Activated T-cell treated with anti-CD3 and anti-CD28 coated beads, Interleukin-2, amount 50 U/mL, for 72 hours (primary cell): ENCODE measurements around the gene NOL4L. TPM values are rescaled to one million over a fixed set of nuclear protein-coding genes. Genes with fewer than 3 reads are reported as not detected.

Experiments
- ATAC-seq, 2 donors: fragments of 150-1000 bp; cut with Tn5 transposase; replicated peaks in 1 of 2; 2 replicates each; pipeline ENCODE4 v1.10.0; 2021; ENCODE audit warnings: moderate library complexity in 2 of 2, mild to moderate bottlenecking in 1 of 2
- DNase-seq, 2 donors: peaks; one replicate each; pipeline ENCODE4 v3.0.0; 2021 to 2022; ENCODE audit warnings: mixed read lengths in 1 of 2
- H3K27ac Mint-ChIP-seq: one replicate; pipeline ENCODE4 v1.8.0; 2022; ENCODE audit warnings: mild to moderate bottlenecking, moderate library complexity, mixed read lengths
- H3K27me3 Mint-ChIP-seq: one replicate; pipeline ENCODE4 v1.8.0; 2022; ENCODE audit warnings: low read depth, mixed read lengths
- H3K36me3 Mint-ChIP-seq, 2 donors: one replicate each; pipeline ENCODE4 v1.8.0; 2022; ENCODE audit warnings: mixed read lengths in 2 of 2, mild to moderate bottlenecking in 1 of 2; ENCODE audit not compliant: insufficient read depth in 2 of 2
- H3K4me1 Mint-ChIP-seq: one replicate; pipeline ENCODE4 v1.8.0; 2022; ENCODE audit warnings: low read depth, mixed read lengths
- H3K4me3 Mint-ChIP-seq, 2 donors: one replicate each; pipeline ENCODE4 v1.8.0; 2022; ENCODE audit warnings: mild to moderate bottlenecking in 2 of 2, mixed read lengths in 2 of 2, moderate library complexity in 2 of 2
- H3K9me3 Mint-ChIP-seq, 2 donors: one replicate each; pipeline ENCODE4 v1.8.0; 2022; ENCODE audit warnings: mixed read lengths in 2 of 2
- total RNA-seq, 2 donors: library from RNA; stranded (reverse); gene quantifications; one replicate each; pipeline ENCODE4 v1.2.3, GENCODE V29; 2022

The NOL4L gene
- total RNA-seq, 2 donors from 2014 or later = 28.2 to 30.0 TPM

DNA sequence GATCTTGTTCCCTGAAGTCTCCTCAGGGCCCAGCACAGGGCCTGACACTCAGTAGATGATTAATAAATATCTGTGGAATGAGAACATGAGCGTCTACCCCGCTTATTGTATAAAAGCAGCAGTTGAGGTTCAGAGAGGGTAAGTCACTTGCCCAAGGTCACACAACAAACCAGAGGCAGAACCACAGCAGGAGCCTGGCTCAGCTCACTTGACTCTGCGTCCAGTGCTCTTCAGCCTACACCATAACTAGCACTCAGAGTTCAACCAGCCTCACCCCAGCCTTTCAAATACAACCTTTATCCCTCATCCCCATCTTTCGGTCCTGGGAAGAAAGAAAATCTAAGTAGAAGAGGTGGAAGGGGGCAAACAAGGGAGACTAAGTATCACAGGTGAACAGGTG lies 24.9 kb upstream of the NOL4L start:
- Mint-ChIP-seq H3K27ac (no peak overlapping the region), H3K27me3 (no peaks in the 10 kb centered on the region), H3K9me3 (peaks cover 4 to 5% of the 10 kb centered on the region in 2 donors), H3K36me3 (no peaks in the 10 kb centered on the region), H3K4me3 (no peak overlapping the region), H3K4me1 (no peaks in the 10 kb centered on the region)
- ATAC-seq = no peak
- no peak for DNase-seq

GRCh38 chr20:32609111-32609773 lies 24.1 kb upstream of the NOL4L start:
- Mint-ChIP-seq H3K27ac (no peak overlapping the region), H3K27me3 (no peaks in the 10 kb centered on the region), H3K4me1 (no peaks in the 10 kb centered on the region), H3K4me3 (no peak overlapping the region), H3K36me3 (no peaks in the 10 kb centered on the region), H3K9me3 (peaks cover 4 to 5% of the 10 kb centered on the region in 2 donors)
- no peak for ATAC-seq
- DNase-seq = no peak

GRCh38 chr20:32608664-32609015 lies 23.5 kb upstream of the NOL4L start:
- no peaks in the 10 kb centered on the region for H3K27me3 Mint-ChIP-seq
- DNase-seq = no peak

DNA sequence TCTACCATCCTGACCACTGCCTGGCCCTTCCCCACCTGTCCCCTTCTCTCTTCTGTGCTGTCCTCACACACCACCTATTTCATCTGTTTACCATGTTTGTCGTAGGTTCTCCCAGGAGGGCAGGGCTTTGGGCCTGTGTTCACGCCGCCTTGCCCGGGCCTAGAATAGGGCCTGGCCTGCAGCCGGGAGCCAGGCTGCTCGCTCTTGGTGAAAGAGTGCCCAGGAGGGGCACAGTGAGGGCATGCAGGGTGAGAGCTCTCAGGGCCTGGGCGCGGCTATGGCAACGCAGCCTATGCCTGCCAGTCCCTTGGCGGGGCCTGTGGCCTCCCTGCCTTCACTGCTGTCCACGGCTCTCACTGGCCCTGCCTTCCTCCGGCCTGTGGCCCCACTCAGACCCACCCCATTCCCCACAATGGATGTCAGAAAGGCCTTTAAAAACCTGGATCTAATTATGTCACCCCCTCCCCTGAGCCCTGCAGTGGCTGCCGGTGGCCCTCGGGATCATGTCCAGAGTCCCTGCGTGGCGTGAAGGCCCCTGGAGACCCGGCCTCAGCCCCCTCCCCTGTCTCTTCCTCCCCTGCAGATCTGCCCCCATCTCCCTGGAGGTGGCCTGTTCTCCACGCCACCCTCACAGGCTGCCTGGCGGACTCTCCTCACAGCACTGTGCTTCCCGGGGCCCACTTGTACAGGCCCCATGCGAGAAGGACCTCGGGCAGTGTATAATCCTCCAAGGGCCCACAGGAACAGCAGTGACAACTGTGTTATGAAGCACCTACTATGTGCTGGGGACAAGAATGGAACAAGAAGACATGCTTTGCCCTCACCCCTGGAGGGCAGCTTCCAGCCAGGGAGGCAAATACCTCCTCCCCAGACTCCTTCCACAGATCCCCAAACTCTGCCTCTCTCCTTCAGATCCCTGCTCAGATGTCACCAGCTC lies 22.9 kb upstream of the NOL4L start:
- ATAC-seq (no peak), DNase-seq (no peak)
- H3K27ac Mint-ChIP-seq = no peak overlapping the region
- no peak overlapping the region for H3K4me3 Mint-ChIP-seq
- no peaks in the 10 kb centered on the region for H3K27me3 Mint-ChIP-seq
- H3K4me1 Mint-ChIP-seq = no peaks in the 10 kb centered on the region
- no peaks in the 10 kb centered on the region for H3K36me3 Mint-ChIP-seq
- peaks cover 0 to under 1% of the 10 kb centered on the region in 2 donors for H3K9me3 Mint-ChIP-seq

More at GRCh38 chr20:32608664-32609015, 23.5 kb upstream of the NOL4L start:
- Mint-ChIP-seq H3K9me3 (peaks cover 1 to 5% of the 10 kb centered on the region in 2 donors), H3K4me1 (no peaks in the 10 kb centered on the region), H3K27ac (no peak overlapping the region), H3K4me3 (no peak overlapping the region), H3K36me3 (no peaks in the 10 kb centered on the region)
- no peak for ATAC-seq

- Mint-ChIP-seq H3K27ac (no peak overlapping the region), H3K27me3 (no peaks in the 10 kb centered on the region), H3K4me3 (no peak overlapping the region), H3K4me1 (no peaks in the 10 kb centered on the region), H3K9me3 (no peaks in the 10 kb centered on the region), H3K36me3 (no peaks in the 10 kb centered on the region)
- no peak for DNase-seq
- no peak for ATAC-seq
These were observed 22.2 kb upstream of the NOL4L start for GRCh38 chr20:32607324-32607723.

DNA sequence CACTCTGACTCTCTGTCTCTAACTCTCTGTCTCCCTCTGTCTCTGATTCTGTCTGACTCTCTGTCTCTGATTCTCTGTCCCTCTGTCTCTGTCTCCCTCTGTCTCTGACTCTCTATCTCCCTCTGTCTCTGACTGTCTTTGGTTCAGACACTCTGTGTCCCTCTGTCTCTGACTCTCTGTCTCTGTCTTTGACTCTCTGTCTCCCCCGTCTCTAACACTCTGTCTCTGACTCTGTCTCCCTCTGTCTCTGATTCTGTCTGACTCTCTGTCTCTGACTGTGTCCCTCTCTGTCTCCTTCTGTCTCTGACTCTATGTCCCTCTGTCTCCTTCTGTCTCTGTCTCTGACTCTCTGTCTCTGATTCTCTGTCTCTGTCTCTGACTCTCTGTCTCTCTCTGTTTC lies 21.7 kb upstream of the NOL4L start:
- Mint-ChIP-seq H3K27me3 (no peaks in the 10 kb centered on the region), H3K27ac (no peak overlapping the region), H3K36me3 (no peaks in the 10 kb centered on the region), H3K4me3 (no peak overlapping the region), H3K9me3 (no peaks in the 10 kb centered on the region), H3K4me1 (no peaks in the 10 kb centered on the region)
- no peak for ATAC-seq
- DNase-seq = no peak

DNA sequence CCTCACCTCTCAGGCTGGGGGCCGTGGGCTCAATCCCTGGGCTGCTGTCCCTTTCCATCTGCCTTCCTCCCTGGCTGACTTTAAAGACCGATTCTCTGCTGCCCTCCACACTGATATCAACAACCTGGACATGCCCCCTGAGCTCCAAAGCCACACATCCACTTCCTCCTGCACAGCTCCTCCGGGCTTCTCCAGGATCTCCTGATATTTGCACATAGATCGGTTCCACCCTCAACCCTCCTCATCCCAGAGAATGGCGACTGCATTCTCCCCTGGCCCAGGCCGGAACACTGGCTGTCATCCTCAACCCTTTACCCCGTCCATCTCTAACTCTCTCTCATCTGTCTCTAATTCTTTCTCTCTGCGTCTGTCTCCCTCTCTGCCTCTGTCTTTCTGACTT lies 21.0 kb upstream of the NOL4L start:
- Mint-ChIP-seq H3K27me3 (no peaks in the 10 kb centered on the region), H3K27ac (no peak overlapping the region)

DNA sequence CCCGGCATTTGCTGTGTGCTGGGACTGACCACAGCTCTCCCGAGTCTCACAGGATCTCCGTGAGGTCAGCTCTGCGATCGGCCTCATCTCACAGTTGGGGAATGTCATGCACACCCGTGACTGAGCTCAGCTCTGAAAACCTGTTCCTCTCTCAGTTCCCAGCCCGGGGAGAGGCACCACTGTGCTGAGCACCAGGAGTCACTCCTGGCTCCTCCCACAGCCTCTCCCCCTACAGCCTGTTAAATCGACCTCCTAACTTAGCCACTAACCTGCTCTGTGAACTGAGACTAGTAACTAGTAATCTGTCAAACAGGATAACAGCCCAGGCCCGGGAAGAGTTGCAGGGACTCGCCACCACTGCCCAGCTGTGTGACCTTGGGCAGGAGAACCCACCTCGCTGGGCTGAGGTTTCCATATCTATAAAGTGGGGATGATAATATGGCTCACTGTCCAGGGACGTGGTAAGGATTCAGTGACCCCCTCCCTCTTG lies 20.1 kb upstream of the NOL4L start:
- DNase-seq (no peak), ATAC-seq (no peak)
- no peak overlapping the region for H3K4me3 Mint-ChIP-seq
- no peak overlapping the region for H3K27ac Mint-ChIP-seq
- H3K27me3 Mint-ChIP-seq = no peaks in the 10 kb centered on the region
- no peaks in the 10 kb centered on the region for H3K36me3 Mint-ChIP-seq
- H3K9me3 Mint-ChIP-seq = no peaks in the 10 kb centered on the region
- H3K4me1 Mint-ChIP-seq = no peaks in the 10 kb centered on the region

More for the DNA sequence above, 21.0 kb upstream of the NOL4L start:
- no peaks in the 10 kb centered on the region for H3K4me1 Mint-ChIP-seq
- H3K36me3 Mint-ChIP-seq = no peaks in the 10 kb centered on the region
- DNase-seq (no peak), ATAC-seq (no peak)
- no peaks in the 10 kb centered on the region for H3K9me3 Mint-ChIP-seq
- no peak overlapping the region for H3K4me3 Mint-ChIP-seq

- no peak for DNase-seq
- no peaks in the 10 kb centered on the region for H3K9me3 Mint-ChIP-seq
- H3K27ac Mint-ChIP-seq = no peak overlapping the region
- no peaks in the 10 kb centered on the region for H3K4me1 Mint-ChIP-seq
- H3K36me3 Mint-ChIP-seq = no peaks in the 10 kb centered on the region
- ATAC-seq = no peak
- H3K4me3 Mint-ChIP-seq = no peak overlapping the region
- H3K27me3 Mint-ChIP-seq = no peaks in the 10 kb centered on the region
These were observed 18.1 kb upstream of the NOL4L start for GRCh38 chr20:32603046-32603726.

- Mint-ChIP-seq H3K4me1 (no peaks in the 10 kb centered on the region), H3K4me3 (no peak overlapping the region), H3K9me3 (no peaks in the 10 kb centered on the region), H3K36me3 (no peaks in the 10 kb centered on the region), H3K27me3 (no peaks in the 10 kb centered on the region), H3K27ac (no peak overlapping the region)
- ATAC-seq (no peak), DNase-seq (no peak)
These were observed 17.1 kb upstream of the NOL4L start for GRCh38 chr20:32602273-32602672.

- no peaks in the 10 kb centered on the region for H3K36me3 Mint-ChIP-seq
- H3K4me3 Mint-ChIP-seq = no peak overlapping the region
- H3K4me1 Mint-ChIP-seq = peaks cover 4% of the 10 kb centered on the region
- DNase-seq (no peak), ATAC-seq (no peak)
- H3K27ac Mint-ChIP-seq = no peak overlapping the region
- H3K27me3 Mint-ChIP-seq = no peaks in the 10 kb centered on the region
- no peaks in the 10 kb centered on the region for H3K9me3 Mint-ChIP-seq
These were observed 15.6 kb upstream of the NOL4L start for GRCh38 chr20:32600681-32601237.

GRCh38 chr20:32599783-32600340 lies 14.7 kb upstream of the NOL4L start:
- no peak overlapping the region for H3K4me3 Mint-ChIP-seq
- no peak overlapping the region for H3K27ac Mint-ChIP-seq
- H3K9me3 Mint-ChIP-seq = no peaks in the 10 kb centered on the region
- DNase-seq = no peak
- ATAC-seq = no peak
- no peaks in the 10 kb centered on the region for H3K27me3 Mint-ChIP-seq
- peaks cover 4% of the 10 kb centered on the region for H3K4me1 Mint-ChIP-seq
- H3K36me3 Mint-ChIP-seq = no peaks in the 10 kb centered on the region
